ENCODE results near the gene SAP30BP. TPM values are rescaled to one million over a fixed set of nuclear protein-coding genes. Genes with fewer than 3 reads are reported as not detected.

Gene SAP30BP
- total and polyA plus RNA-seq, 2 of the 8 experiments (the other 6 are each of a cell fraction or from before 2014, with no cell fraction given) = 63.3 to 79.9 TPM

DNA sequence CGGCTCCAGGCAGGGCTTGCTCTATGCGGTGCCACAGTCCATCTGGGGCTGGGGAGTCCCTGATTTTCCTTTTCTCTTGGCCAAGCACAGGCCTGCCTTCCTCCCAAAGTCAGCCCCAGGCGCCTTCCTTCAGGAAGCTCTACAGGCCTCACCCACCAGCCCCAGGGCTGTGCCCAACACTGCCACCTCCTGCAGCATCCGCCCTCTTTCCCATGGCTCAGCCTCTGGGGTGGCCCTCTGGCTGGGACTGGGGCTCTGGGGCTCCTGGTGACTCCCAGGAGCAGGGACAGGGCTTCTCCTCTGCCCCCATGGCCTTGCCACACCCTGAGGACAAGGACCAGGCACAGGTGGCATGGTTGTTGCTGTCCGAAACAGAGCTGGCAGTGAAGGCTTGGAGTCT is 54.9 kb downstream of the SAP30BP start:
- WGBS, 2 experiments (ENCODE audit: extremely low coverage in 1 of 2, insufficient coverage in 1 of 2, insufficient read length in 1 of 2, insufficient replicate concordance in 2 of 2, low coverage in 1 of 2, low lambda C conversion rate in 2 of 2, missing lambda C conversion rate in 1 of 2) = 85% methylated on average over 5 of the region's 5 CpGs; no CpG with 5 or more reads in 1 of the 2 experiments
- H3K9ac ChIP-seq (replicated peaks in 1 of 4; ENCODE audit: extremely low read depth in 1 of 4, low read depth in 3 of 4, low read length in 3 of 4) = no peak overlapping the region

More for the DNA sequence above, 54.9 kb downstream of the SAP30BP start:
- no peaks in the 10 kb centered on the region for H4K20me1 ChIP-seq (replicated peaks in 1 of 2; ENCODE audit: control insufficient read depth in 1 of 2, insufficient read depth in 2 of 2, low read length in 2 of 2)
- peak overlapping the region; percentile 28; the same call in 1 of the 2 replicates for H4K8ac ChIP-seq (ENCODE audit: extremely low read depth, insufficient read depth, low read length)
- CTCF ChIA-PET (ENCODE audit: partially characterized antibody) = interaction anchor here (0.6 to 3.0 kb wide), 11 partner anchors 16 to 264 kb away, joined by 3 to 31 read pairs (median 7); no protein-coding TSS in a partner anchor
- no peak overlapping the region for H3K4ac ChIP-seq (replicated peaks; ENCODE audit: insufficient read length, low read depth, low read length)
- H3K79me2 ChIP-seq (ENCODE audit: control insufficient read depth in 1 of 2, insufficient read depth in 2 of 2, low read length in 2 of 2) = no peaks in the 10 kb centered on the region
- H3K56ac ChIP-seq (replicated peaks; ENCODE audit: insufficient read length, low read depth, low read length) = no peak overlapping the region
- peaks cover 4 to 30% (median 17%) of the 10 kb centered on the region in 4 experiments; a peak in 6 of 7 replicates for H3K27me3 ChIP-seq (replicated peaks in 1 of 4; ENCODE audit: control insufficient read depth in 3 of 4, extremely low read depth in 1 of 4, insufficient read depth in 3 of 4, low read length in 3 of 4)
- H3K4me3 ChIP-seq (ENCODE audit: extremely low read depth in 1 of 4, insufficient read depth in 2 of 4, low read depth in 3 of 4, low read length in 4 of 4) = peak overlapping the region in 1 of 4 experiments; percentile 74; a peak in 2 of 8 replicates
- H2BK15ac ChIP-seq (ENCODE audit: low read length) = no peak overlapping the region; the same call in 1 of the 2 replicates
- DNase-seq (ENCODE audit: low read depth in 1 of 2, low spot score in 2 of 2) (no peak), FAIRE-seq (no peak)
- no peaks in the 10 kb centered on the region for H3K9me3 ChIP-seq (ENCODE audit: insufficient read depth in 2 of 2, low read depth in 1 of 2, low read length in 1 of 2)
- H2BK20ac ChIP-seq (ENCODE audit: low read length) = no peak overlapping the region
- H2BK120ac ChIP-seq (replicated peaks; ENCODE audit: low read depth, low read length) = no peak overlapping the region
- H3K27ac ChIP-seq (ENCODE audit: low read depth, low read length) = no peak overlapping the region
- no peak overlapping the region for H3K18ac ChIP-seq (ENCODE audit: extremely low read depth, low read length)
- no peak overlapping the region for H2BK5ac ChIP-seq (ENCODE audit: low read depth, low read length)
- peak overlapping the region; percentile 10; the same call in 1 of the 2 replicates for H2BK12ac ChIP-seq (ENCODE audit: low read depth, low read length)
- H4K91ac ChIP-seq (replicated peaks; ENCODE audit: insufficient read length, low read length) = no peak overlapping the region
- H3K23ac ChIP-seq (ENCODE audit: insufficient read length) = no peak overlapping the region
- H2AK5ac ChIP-seq (ENCODE audit: low read depth, low read length) = no peak overlapping the region
- no peaks in the 10 kb centered on the region for H3K36me3 ChIP-seq (ENCODE audit: control insufficient read depth in 2 of 4, insufficient read depth in 4 of 4, low read length in 3 of 4)
- H2AFZ ChIP-seq (ENCODE audit: low read length) = no peak overlapping the region
- POLR2A ChIA-PET (ENCODE audit: partially characterized antibody) = interaction anchor here (0.6 to 7.1 kb wide), 7 partner anchors 10 to 89 kb away, joined by 3 to 45 read pairs (median 6); partner anchors contain the start of gene SMIM5
- peak overlapping the region; percentile 70 to 86; a peak in 3 of 4 replicates for H3K4me2 ChIP-seq (ENCODE audit: insufficient read depth in 1 of 2, low read depth in 2 of 2, low read length in 2 of 2)
- H3K23me2 ChIP-seq (ENCODE audit: low read depth, low read length) = peaks cover 11% of the 10 kb centered on the region; the same call in 1 of the 2 replicates
- peaks cover 0 to 8% (median 4%) of the 10 kb centered on the region in 4 experiments; a peak in 3 of 7 replicates for H3K4me1 ChIP-seq (replicated peaks in 1 of 4; ENCODE audit: control insufficient read depth in 3 of 4, insufficient read depth in 4 of 4, low read length in 3 of 4)
- H4K5ac ChIP-seq (ENCODE audit: insufficient read length, low read depth, low read length) = no peak overlapping the region
- H3K14ac ChIP-seq (ENCODE audit: insufficient read length) = no peak overlapping the region
- H3K79me1 ChIP-seq (ENCODE audit: low read depth, low read length) = no peaks in the 10 kb centered on the region
- TF ChIP-seq TAF1 (IDR thresholded peaks at IDR 0.05; ENCODE audit: low read depth, low read length) (no peak), GABPA (IDR thresholded peaks at IDR 0.05; ENCODE audit: borderline replicate concordance, insufficient read depth, low read length) (no peak), MAFK (IDR thresholded peaks at IDR 0.05; ENCODE audit: low read depth, low read length) (no peak), TCF12 (IDR thresholded peaks at IDR 0.05; ENCODE audit: low read depth, low read length) (no peak), POLR2AphosphoS5 (IDR thresholded peaks at IDR 0.05; ENCODE audit: low read depth, low read length) (no peak), CBX8 (IDR thresholded peaks at IDR 0.05; ENCODE audit: borderline replicate concordance, low read depth, low read length) (no peak), CBX5 (IDR thresholded peaks at IDR 0.05; ENCODE audit: low read depth, low read length) (no peak), SP4 (IDR thresholded peaks at IDR 0.05; ENCODE audit: low read length) (no peak), PHF8 (conservative IDR thresholded peaks at IDR 0.05; ENCODE audit: low read depth, low read length) (no peak), POLR2A (IDR thresholded peaks at IDR 0.05; ENCODE audit: control extremely low read depth in 1 of 2, low read depth in 2 of 2, low read length in 2 of 2) (no peak), POU5F1 (IDR thresholded peaks at IDR 0.05; ENCODE audit: low read depth, low read length) (no peak), HDAC2 (IDR thresholded peaks at IDR 0.05; ENCODE audit: borderline replicate concordance in 1 of 2, low read depth in 2 of 2, low read length in 2 of 2) (no peak), SRF (IDR thresholded peaks at IDR 0.05; ENCODE audit: low read depth, low read length) (no peak), SIN3A (conservative IDR thresholded peaks at IDR 0.05 in 1 of 2, IDR thresholded peaks at IDR 0.05 in 1 of 2; ENCODE audit: low read depth in 1 of 2, low read length in 2 of 2) (no peak), SIRT6 (IDR thresholded peaks at IDR 0.05; ENCODE audit: low read length) (no peak)

Data from H1 (cell line).